Bronchial epithelial cell (primary cell): ENCODE data around the gene SLC9A9. TPM values are rescaled to one million over a fixed set of nuclear protein-coding genes. Genes with fewer than 3 reads are reported as not detected.
"Not testable (repeated sequence)": the region's sequence is repeated elsewhere in the genome, so short reads cannot be mapped to it uniquely, and the experiment has no call there.

ENCODE experiments used
- DNase-seq: peaks from one replicate; pipeline ENCODE4 v3.0.0-alpha.2; 2010; ENCODE audit warnings: low read depth
- FAIRE-seq: peaks from 2 replicates; lab custom pipeline; 2011; peaks lifted over from hg19 to GRCh38; lab: Jason Lieb, UNC
- H3K27me3 ChIP-seq: 2 replicates; pipeline ENCODE4 v1.5.1; 2011; ENCODE audit warnings: low read length; ENCODE audit not compliant: control insufficient read depth, insufficient read depth
- H3K36me3 ChIP-seq: 2 replicates; pipeline ENCODE4 v1.5.1; 2011; ENCODE audit warnings: low read length; ENCODE audit not compliant: control insufficient read depth, insufficient read depth
- H3K4me3 ChIP-seq: 2 replicates; pipeline ENCODE4 v1.5.1; 2011; ENCODE audit warnings: mild to moderate bottlenecking, low read depth, low read length, control low read depth
- total RNA-seq: library from RNA; depleted of rRNA; stranded (reverse); fragments of >200 nt; gene quantifications from 2 replicates; pipeline ENCODE4 v1.2.1, GENCODE V29; 2014
- TF ChIP-seq, protein P1 (sequence below): IDR thresholded peaks from 2 replicates; pipeline ENCODE4 v1.5.1; 2011; ENCODE audit warnings: mild to moderate bottlenecking, moderate library complexity, low read length, control low read depth, inconsistent platforms; ENCODE audit not compliant: insufficient read depth, severe bottlenecking

SLC9A9 gene
- total RNA-seq, 1 donor from 2014 or later = 1.3 TPM

DNA sequence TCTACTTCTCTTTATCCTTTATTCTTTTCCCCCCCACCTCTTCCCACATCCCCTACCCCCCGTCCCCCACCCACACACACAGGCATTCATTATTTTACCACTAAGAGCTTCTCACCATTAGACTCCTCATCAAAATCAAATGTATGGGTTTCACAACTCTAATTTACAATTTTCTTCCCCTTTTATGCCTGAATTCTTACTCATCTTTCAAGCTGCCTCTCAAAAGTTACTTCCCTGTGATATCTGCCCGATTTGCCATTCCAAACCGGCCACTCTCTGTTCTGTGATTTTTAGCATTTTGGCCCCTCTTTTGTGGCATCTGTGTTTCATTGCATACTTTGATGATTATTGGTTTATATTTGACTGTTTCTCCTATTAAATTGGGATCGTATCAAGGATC, 42.2 kb downstream of the SLC9A9 start:
- H3K27me3 ChIP-seq = no peaks in the 10 kb centered on the region
- DNase-seq (no peak), FAIRE-seq (no peak)
- no peak overlapping the region for H3K4me3 ChIP-seq
- no peaks in the 10 kb centered on the region for H3K36me3 ChIP-seq
- TF ChIP-seq, protein P1, sequence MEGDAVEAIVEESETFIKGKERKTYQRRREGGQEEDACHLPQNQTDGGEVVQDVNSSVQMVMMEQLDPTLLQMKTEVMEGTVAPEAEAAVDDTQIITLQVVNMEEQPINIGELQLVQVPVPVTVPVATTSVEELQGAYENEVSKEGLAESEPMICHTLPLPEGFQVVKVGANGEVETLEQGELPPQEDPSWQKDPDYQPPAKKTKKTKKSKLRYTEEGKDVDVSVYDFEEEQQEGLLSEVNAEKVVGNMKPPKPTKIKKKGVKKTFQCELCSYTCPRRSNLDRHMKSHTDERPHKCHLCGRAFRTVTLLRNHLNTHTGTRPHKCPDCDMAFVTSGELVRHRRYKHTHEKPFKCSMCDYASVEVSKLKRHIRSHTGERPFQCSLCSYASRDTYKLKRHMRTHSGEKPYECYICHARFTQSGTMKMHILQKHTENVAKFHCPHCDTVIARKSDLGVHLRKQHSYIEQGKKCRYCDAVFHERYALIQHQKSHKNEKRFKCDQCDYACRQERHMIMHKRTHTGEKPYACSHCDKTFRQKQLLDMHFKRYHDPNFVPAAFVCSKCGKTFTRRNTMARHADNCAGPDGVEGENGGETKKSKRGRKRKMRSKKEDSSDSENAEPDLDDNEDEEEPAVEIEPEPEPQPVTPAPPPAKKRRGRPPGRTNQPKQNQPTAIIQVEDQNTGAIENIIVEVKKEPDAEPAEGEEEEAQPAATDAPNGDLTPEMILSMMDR = no peak

- not testable (repeated sequence) for FAIRE-seq, H3K36me3 ChIP-seq, H3K4me3 ChIP-seq, DNase-seq, H3K27me3 ChIP-seq
Measured at GRCh38 chr3:143805476-143805875, 42.8 kb downstream of the SLC9A9 start.

DNA sequence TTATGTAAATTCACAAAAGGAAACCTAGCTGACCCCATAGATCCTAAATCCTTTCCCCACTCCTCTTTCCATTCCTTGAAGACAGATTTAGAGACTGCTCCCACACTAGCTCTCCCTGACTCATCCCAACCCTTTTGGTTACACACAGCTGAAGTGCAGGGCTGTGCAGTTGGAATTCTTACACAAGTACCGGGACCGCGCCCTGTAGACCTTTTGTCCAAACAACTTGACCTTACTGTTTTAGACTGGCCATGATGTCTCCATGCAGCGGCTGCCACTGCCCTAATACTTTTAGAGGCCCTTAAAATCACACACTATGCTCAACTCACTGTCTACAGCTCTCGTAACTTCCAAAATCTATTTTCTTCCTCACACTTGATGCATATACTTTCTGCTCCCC, 47.2 kb downstream of the SLC9A9 start:
- H3K4me3 ChIP-seq = not testable (repeated sequence)

GRCh38 chr3:143798151-143798550, 50.1 kb downstream of the SLC9A9 start:
- not testable (repeated sequence) for DNase-seq

More for the DNA sequence above, 47.2 kb downstream of the SLC9A9 start:
- H3K36me3 ChIP-seq, FAIRE-seq, DNase-seq, H3K27me3 ChIP-seq: not testable (repeated sequence)

DNA sequence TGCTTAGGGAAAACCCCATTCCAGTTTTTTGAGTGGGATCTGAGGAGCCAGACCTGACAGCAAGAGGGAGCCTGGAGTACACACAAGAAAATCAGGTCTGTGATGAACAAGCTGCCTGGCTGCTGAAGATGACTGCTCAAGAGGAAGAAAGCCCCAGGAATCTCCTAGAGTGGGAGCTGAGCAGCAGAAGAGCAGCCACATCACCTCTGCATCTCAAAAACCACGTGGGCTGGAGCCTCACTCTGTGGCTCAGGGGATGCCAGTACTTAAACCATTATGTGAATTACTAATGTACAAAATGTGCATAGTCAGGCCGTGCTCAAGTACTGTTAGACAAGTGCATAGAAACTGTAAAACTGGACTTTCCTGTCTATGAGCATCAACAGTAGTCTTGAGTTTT, 52.4 kb downstream of the SLC9A9 start:
- FAIRE-seq (peak; percentile 47), DNase-seq (peak; percentile 18)
- no peaks in the 10 kb centered on the region for H3K27me3 ChIP-seq
- TF ChIP-seq, protein P1 = no peak
- no peak overlapping the region for H3K4me3 ChIP-seq
- H3K36me3 ChIP-seq = no peaks in the 10 kb centered on the region

More at GRCh38 chr3:143798151-143798550, 50.1 kb downstream of the SLC9A9 start:
- H3K36me3 ChIP-seq, FAIRE-seq, H3K4me3 ChIP-seq, H3K27me3 ChIP-seq: not testable (repeated sequence)

GRCh38 chr3:143794793-143795462, 53.3 kb downstream of the SLC9A9 start:
- no peak overlapping the region for H3K4me3 ChIP-seq
- DNase-seq (no peak), FAIRE-seq (no peak)
- H3K27me3 ChIP-seq = no peaks in the 10 kb centered on the region
- H3K36me3 ChIP-seq = no peaks in the 10 kb centered on the region
- TF ChIP-seq, protein P1 = no peak

DNA sequence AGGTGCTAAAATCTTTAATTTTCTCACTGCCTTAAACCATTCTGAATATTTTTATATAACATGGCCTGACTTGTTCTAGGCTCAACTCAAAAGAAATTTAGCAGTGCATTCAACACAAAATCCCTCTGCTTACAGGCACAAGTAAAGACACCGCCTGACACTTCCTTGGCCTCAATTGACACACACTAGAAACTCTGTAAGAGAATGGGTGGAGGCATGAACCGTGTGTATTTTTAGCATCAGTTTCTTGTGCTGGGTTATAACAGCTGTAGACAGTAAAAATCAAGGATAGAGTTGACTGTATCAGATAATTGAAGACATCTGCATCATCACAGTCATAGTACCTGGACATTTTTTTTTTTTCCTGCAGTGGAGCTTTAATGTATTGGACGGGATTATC, 54.3 kb downstream of the SLC9A9 start:
- TF ChIP-seq, protein P1 = no peak
- Histone ChIP-seq H3K4me3 (no peak overlapping the region), H3K36me3 (no peaks in the 10 kb centered on the region), H3K27me3 (no peaks in the 10 kb centered on the region)
- FAIRE-seq (no peak), DNase-seq (no peak)
